H7 (cell line): ENCODE results near the gene WDR48. TPM values are rescaled to one million over a fixed set of nuclear protein-coding genes. Genes with fewer than 3 reads are reported as not detected.
A peak's percentile ranks its signal among the peaks of the same experiment; 100 is the strongest.

ENCODE experiments used
- DNase-seq: peaks from one replicate; pipeline ENCODE4 v3.0.0; 2012
- H3K27me3 ChIP-seq: 2 replicates; pipeline ENCODE4 v1.6.0; 2011; ENCODE audit warnings: mild to moderate bottlenecking, low read length; ENCODE audit not compliant: control insufficient read depth, insufficient read depth
- H3K36me3 ChIP-seq: replicated peaks from 2 replicates; pipeline ENCODE4 v1.5.1; 2011; ENCODE audit warnings: low read length; ENCODE audit not compliant: control insufficient read depth, insufficient read depth
- H3K4me3 ChIP-seq: 2 replicates; pipeline ENCODE4 v1.5.1; 2011; ENCODE audit warnings: low read depth, mild to moderate bottlenecking, control low read depth, low read length, moderate library complexity; ENCODE audit not compliant: insufficient read depth
- total RNA-seq: library from RNA; depleted of rRNA; stranded (reverse); fragments of >200 nt; shearing (Covaris generic); gene quantifications from 2 replicates; pipeline ENCODE4 v1.2.3, GENCODE V29; 2014; rRNA removed

The WDR48 gene
- total RNA-seq, 1 experiment from 2014 or later = 31.7 TPM

DNA sequence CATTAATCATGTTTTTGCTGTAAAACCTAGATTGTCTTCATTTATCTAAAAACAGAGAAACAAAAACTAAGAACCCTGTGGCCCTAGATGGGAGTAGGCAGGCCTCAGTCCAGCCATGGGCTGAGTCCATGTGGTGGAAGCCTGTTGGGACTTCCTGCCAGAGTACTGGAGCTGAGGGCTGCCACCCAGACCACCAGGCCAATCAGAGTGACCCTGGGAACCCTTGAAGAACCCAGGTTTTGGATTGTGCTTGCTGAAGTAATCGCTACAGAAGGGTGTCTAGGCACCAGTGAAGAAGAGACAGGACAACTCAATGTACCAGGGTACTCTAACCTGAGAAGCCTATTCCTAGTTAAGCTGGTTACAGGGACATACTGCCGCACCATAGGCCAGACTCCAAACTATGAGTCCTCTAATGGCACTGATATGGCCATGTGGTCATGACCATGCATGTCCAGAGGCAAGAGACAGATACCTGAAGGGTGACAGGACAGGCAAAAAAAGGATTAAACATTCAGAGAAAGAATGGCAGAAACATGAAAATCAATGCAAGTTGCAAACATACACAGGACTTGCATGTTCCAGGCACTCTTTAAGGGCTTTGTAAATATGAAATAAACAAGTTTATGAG is 88.6 kb downstream of the WDR48 start:
- DNase-seq = peak; percentile 36
- peaks cover 17% of the 10 kb centered on the region for H3K36me3 ChIP-seq
- no peak overlapping the region for H3K4me3 ChIP-seq
- no peaks in the 10 kb centered on the region for H3K27me3 ChIP-seq

DNA sequence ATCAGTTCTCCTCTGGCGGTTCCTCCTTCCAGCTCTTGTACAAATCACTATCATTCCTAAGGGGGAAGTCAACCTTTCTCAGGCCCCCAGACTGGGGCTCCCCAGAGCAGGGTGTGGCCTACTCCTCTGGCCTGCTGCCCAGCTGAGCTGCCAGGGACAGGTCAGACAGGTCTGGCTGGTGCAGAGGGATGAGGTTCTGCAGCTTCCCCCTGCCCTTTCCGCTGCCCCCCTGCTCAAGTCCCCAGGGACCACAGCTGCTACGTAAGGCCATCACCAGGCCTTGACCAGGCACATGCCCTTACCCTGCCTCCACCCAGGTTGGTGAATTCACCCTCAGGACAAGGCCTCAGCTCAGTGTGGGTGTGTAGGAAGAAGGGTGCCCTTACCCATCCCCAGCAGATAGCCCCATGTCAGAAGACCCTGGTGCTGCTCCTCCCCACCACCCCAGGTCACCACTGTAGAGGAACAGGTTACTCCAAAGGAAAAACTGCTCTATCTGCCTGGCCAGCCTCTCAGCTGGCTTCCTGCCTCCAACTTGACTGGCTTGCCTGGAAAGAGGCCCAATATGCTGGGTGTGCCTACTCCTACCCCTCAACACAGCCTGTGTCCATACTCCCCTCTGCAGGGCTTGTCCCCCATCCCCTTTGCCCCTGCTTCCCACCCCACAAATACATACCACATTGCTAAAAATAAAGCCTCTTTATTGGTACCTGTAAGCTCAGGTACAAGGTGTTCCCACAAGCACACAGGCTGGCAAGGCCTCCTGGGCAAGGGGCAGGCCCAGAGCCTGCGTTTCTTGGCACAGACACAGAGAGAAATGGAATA is 89.6 kb downstream of the WDR48 start:
- no peak overlapping the region for H3K4me3 ChIP-seq
- no peaks in the 10 kb centered on the region for H3K27me3 ChIP-seq
- peaks cover 19% of the 10 kb centered on the region for H3K36me3 ChIP-seq
- peak; percentile 27 for DNase-seq

DNA sequence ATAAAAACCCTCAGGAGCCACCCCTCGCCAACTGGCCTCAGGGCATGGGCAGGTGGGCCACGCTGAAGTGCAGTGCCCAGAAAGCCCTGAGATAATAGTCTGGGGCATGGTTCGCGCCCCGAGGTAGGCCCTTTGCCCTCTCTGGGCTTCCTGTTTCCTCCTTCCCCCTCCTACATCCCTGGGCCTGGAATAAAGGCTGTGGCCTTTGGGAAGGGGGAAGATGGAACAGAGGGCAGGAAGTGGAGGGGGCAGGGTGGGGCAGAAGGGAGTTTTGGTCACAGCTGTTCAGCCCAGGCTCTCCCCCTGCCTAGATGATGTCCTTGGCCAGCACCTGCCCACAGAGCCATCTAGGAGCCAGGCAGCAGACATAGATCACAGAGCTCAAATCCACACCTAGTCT is 90.3 kb downstream of the WDR48 start:
- DNase-seq = no peak
- Histone ChIP-seq H3K27me3 (no peaks in the 10 kb centered on the region), H3K36me3 (peaks cover 21% of the 10 kb centered on the region), H3K4me3 (no peak overlapping the region)

DNA sequence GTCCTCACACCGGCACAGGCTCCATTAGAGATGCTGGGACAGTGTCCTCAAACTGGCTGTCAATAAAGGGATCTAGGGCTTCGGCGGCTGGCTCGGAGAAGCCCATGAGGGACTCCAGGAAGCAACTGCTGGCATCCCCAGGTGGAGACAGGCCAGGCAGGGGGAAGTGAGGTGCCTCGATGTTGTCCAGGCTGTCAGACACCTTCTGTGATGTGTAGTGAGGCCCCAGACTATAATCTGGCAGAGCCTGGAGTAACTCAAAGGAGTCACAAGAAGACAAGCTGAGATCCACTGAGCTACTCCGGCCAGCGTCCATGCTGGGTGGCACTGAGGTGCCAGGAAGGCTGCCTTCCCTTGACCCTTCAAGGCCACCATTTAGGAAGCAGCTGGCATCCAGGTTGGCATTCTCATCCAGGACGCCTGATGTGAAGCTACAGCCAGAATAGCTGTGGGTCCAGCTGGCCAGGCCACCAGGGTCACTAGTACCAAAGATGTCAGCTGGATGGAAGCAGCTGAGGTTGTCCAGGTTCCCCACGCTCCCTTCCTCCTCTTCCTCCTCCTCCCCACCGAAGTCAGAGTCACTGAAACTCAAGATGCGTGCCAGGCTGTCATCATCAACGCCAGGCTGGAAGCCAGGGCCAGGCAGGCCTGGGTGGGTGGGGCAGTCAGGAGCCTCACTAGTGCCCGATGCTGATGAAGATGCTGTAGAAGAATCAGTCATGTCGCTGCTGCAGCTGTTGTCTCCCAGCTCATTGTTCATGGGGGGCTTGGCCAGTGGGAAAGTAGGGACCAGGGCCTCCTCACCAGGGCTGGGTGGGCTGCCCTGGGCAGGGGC is 91.5 kb downstream of the WDR48 start:
- DNase-seq = no peak
- no peaks in the 10 kb centered on the region for H3K27me3 ChIP-seq
- no peak overlapping the region for H3K4me3 ChIP-seq
- peaks cover 21% of the 10 kb centered on the region for H3K36me3 ChIP-seq

DNA sequence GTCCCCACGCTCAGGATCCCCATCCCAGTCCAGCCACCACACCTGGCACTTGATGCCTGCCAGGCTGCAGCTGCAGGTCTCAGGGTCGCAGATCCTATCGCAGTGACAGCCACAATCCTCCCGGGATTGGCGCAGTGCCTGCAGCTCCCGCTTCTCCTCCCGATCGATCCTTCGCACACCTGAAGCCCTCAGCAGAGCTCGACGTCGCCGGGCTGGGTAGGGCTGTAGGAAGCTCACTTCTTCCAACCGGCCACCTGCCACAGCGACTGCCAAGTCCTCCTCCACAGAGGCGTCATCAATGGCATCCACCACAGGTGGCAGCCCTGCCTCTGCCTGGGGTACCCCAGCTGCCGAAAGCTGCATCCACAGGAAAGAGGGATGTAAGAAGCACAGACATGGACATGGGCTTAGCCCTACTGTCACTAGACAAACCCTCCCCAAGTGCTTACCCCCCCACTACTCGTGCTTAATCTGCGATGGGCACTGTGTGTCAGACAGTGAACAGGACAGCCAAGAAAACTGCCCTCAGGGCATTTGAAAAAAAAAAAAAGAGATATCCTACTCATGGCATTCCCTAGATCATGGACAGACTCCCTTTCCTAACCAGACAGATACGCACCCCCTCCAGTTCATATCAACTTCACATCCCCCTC is 92.4 kb downstream of the WDR48 start:
- Histone ChIP-seq H3K27me3 (no peaks in the 10 kb centered on the region), H3K4me3 (no peak overlapping the region), H3K36me3 (peaks cover 21% of the 10 kb centered on the region)
- peak; percentile 34 for DNase-seq

DNA sequence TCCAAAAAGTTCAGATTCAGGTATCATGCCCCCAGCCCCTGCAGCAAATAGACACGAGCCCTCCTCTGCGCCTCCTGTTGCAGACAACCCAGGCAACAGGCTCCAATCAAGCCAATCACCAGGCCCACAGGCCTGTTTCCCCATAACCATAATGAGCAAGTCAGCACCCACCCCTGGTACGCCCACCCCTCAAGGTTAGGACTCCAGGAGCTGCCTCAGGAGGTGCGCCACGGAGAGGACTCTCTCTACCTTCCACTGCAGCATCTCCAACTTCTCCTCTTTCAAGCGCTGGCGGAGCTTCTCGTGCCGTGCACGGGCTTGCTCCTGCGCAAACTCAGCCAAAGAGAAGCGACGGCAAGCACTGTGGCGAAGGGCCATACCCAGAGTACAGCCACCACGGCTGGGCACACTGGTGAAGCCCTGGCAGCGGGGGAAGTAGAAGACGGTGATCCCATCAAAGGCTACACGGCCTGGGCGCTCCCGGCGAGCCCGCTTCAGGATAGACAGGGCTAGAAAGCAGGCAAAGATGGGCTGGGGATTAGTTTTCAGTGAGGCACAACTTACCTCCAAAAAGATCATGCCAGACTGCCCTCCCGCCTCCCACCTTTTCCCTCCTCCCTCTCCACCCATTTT is 93.0 kb downstream of the WDR48 start:
- DNase-seq = no peak
- Histone ChIP-seq H3K36me3 (peaks cover 21% of the 10 kb centered on the region), H3K4me3 (no peak overlapping the region), H3K27me3 (no peaks in the 10 kb centered on the region)

DNA sequence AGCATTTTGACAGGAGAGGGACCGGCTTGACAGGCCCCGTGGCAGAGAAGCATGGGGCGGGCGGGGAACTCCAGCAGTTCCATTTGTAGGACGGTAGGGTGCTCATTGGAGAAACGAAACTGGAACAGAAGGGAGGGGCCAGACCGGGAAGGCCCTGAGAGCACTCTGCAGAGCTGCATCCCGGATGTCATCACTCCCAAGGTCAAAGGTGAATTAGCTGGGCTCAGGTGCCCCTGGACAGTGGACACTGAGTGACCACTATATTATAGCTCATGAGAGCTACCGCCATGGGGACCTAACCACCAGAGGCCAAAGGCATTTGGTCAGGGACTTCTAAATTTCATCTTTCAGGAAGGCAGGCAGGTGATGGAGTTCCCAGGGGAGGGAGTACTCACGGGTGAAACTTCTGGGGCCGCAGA is 94.3 kb downstream of the WDR48 start:
- Histone ChIP-seq H3K36me3 (peaks cover 18% of the 10 kb centered on the region), H3K4me3 (no peak overlapping the region), H3K27me3 (no peaks in the 10 kb centered on the region)
- peak; percentile 54 for DNase-seq

Other genes starting within 250 kb of the WDR48 start
- gene SCN10A, start 235.8 kb upstream of the WDR48 start, total RNA-seq = not detected in 2 replicates
- 0.10 and 0.11 TPM in 2 replicates for gene SCN11A, start 72 bp upstream of the WDR48 start, total RNA-seq
- gene GORASP1, start 55.6 kb downstream of the WDR48 start, total RNA-seq = 45.6 and 46.9 TPM in 2 replicates
- 0.90 and 2.7 TPM in 2 replicates for gene TTC21A, start 55.7 kb downstream of the WDR48 start, total RNA-seq
- 13.4 and 16.5 TPM in 2 replicates for gene CSRNP1, start 101.6 kb downstream of the WDR48 start, total RNA-seq
- not detected in 2 replicates for gene XIRP1, start 140.6 kb downstream of the WDR48 start, total RNA-seq
- gene CX3CR1, start 228.0 kb downstream of the WDR48 start, total RNA-seq = 0.03 and 1.0 TPM in 2 replicates